ENCODE data around the gene SSC5D. TPM values are rescaled to one million over a fixed set of nuclear protein-coding genes. Genes with fewer than 3 reads are reported as not detected.
A peak's percentile ranks its signal among the peaks of the same experiment; 100 is the strongest.
"Not testable (repeated sequence)": the region's sequence is repeated elsewhere in the genome, so short reads cannot be mapped to it uniquely, and the experiment has no call there.

The SSC5D gene
- total RNA-seq, 1 donor from 2014 or later: 7.6 TPM

DNA sequence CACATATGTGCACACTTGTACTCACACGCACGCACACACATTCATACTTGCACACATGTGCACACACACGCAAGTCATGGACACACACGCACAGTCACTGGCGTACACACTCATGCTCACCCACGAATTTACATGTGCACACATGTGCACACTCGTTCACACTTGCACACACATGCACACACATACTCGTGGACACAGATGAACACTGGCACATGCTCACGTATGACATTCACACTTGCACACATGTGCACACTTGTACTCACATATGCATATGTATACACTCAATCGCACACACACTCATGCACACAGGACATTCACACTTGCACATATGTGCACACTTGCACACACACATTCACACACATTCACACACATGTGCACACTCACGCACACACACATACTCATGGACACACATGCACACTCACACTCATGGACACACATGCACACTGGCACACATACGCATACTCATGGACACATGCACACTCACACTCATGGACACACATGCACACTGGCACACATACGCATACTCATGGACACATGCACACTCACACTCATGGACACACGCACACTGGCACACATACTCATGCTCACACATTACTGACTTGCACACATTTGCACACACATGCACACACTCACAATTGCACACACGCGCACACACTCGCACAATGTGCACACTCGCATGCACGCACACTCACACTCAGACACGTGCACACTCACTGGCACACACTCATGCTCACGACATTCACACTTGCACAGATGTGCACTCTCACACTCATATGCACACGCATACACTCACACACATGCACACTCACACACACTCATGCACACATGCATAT, 39.2 kb downstream of the SSC5D start:
- Mint-ChIP-seq H3K36me3 (ENCODE audit: unreplicated experiment) (no peaks in the 10 kb centered on the region), H3K27me3 (ENCODE audit: unreplicated experiment) (peaks cover 2% of the 10 kb centered on the region)

DNA sequence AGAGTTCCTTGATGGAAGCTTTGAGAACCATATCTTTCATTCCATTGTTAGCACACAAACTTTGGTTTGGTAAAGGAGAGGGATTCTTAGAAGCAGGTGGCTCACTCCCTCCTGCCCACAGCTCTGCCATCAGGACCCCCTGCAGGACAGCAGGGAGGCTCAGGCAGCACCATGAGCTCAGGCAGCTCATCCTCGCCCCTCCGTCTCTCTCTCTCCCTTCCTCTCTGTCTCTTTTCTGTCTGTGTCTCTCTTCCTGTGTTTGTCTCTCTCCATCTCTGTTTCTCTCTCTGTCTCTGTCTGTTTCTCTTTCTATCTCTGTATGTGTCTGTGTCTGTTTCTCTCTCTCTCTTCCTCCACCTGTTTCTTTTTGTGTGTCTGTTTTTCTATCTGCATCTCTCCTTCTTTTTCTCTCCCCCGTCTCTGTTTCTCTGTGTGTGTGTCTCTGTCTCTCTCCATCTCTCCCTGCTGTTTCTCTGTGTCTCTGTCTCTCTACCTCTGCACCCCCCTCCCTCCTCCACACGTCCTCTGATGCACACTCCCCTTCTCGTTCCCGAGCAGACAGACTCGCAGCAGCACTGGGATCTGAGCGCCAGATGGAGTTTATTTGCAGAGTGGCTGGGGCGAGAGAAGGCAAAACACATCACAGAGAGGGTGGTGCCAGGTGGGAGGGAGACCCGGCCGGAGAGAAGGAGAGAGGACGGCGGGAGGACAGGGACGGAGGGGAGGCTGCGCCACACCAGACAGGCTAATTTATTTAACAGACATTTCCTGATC, 40.0 kb downstream of the SSC5D start:
- H3K36me3 Mint-ChIP-seq (ENCODE audit: unreplicated experiment): no peaks in the 10 kb centered on the region
- H3K27ac Mint-ChIP-seq (ENCODE audit: unreplicated experiment): no peak overlapping the region
- H3K9me3 Mint-ChIP-seq (ENCODE audit: unreplicated experiment): peaks cover 2% of the 10 kb centered on the region
- peaks cover 2% of the 10 kb centered on the region for H3K27me3 Mint-ChIP-seq (ENCODE audit: unreplicated experiment)
- TF ChIP-seq, protein P1, sequence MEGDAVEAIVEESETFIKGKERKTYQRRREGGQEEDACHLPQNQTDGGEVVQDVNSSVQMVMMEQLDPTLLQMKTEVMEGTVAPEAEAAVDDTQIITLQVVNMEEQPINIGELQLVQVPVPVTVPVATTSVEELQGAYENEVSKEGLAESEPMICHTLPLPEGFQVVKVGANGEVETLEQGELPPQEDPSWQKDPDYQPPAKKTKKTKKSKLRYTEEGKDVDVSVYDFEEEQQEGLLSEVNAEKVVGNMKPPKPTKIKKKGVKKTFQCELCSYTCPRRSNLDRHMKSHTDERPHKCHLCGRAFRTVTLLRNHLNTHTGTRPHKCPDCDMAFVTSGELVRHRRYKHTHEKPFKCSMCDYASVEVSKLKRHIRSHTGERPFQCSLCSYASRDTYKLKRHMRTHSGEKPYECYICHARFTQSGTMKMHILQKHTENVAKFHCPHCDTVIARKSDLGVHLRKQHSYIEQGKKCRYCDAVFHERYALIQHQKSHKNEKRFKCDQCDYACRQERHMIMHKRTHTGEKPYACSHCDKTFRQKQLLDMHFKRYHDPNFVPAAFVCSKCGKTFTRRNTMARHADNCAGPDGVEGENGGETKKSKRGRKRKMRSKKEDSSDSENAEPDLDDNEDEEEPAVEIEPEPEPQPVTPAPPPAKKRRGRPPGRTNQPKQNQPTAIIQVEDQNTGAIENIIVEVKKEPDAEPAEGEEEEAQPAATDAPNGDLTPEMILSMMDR (IDR thresholded peaks at IDR 0.05; ENCODE audit: partially characterized antibody, unreplicated experiment): no peak
- H3K4me1 Mint-ChIP-seq (ENCODE audit: low read depth, unreplicated experiment): peaks cover 2% of the 10 kb centered on the region
- H3K4me3 Mint-ChIP-seq (ENCODE audit: unreplicated experiment): no peak overlapping the region
- peak; percentile 58 for DNase-seq

More for the DNA sequence above, 39.2 kb downstream of the SSC5D start:
- no peak for DNase-seq
- Mint-ChIP-seq H3K27ac (ENCODE audit: unreplicated experiment) (no peak overlapping the region), H3K9me3 (ENCODE audit: unreplicated experiment) (peaks cover 2% of the 10 kb centered on the region), H3K4me3 (ENCODE audit: unreplicated experiment) (no peak overlapping the region), H3K4me1 (ENCODE audit: low read depth, unreplicated experiment) (peaks cover 2% of the 10 kb centered on the region)
- TF ChIP-seq, protein P1 (IDR thresholded peaks at IDR 0.05; ENCODE audit: partially characterized antibody, unreplicated experiment): no peak

GRCh38 chr19:55529636-55530234, 41.5 kb downstream of the SSC5D start:
- TF ChIP-seq, protein P1 (IDR thresholded peaks at IDR 0.05; ENCODE audit: partially characterized antibody, unreplicated experiment): no peak
- Mint-ChIP-seq H3K27me3 (ENCODE audit: unreplicated experiment) (peaks cover 2% of the 10 kb centered on the region), H3K4me1 (ENCODE audit: low read depth, unreplicated experiment) (peaks cover 2% of the 10 kb centered on the region), H3K27ac (ENCODE audit: unreplicated experiment) (no peak overlapping the region), H3K36me3 (ENCODE audit: unreplicated experiment) (no peaks in the 10 kb centered on the region), H3K4me3 (ENCODE audit: unreplicated experiment) (no peak overlapping the region), H3K9me3 (ENCODE audit: unreplicated experiment) (peaks cover 5% of the 10 kb centered on the region)
- no peak for DNase-seq

GRCh38 chr19:55530996-55531395, 42.8 kb downstream of the SSC5D start:
- no peaks in the 10 kb centered on the region for H3K4me1 Mint-ChIP-seq (ENCODE audit: low read depth, unreplicated experiment)
- TF ChIP-seq, protein P1 (IDR thresholded peaks at IDR 0.05; ENCODE audit: partially characterized antibody, unreplicated experiment): no peak
- no peaks in the 10 kb centered on the region for H3K27me3 Mint-ChIP-seq (ENCODE audit: unreplicated experiment)
- DNase-seq: no peak
- no peaks in the 10 kb centered on the region for H3K36me3 Mint-ChIP-seq (ENCODE audit: unreplicated experiment)
- H3K4me3 Mint-ChIP-seq (ENCODE audit: unreplicated experiment): no peak overlapping the region
- H3K27ac Mint-ChIP-seq (ENCODE audit: unreplicated experiment): no peak overlapping the region
- H3K9me3 Mint-ChIP-seq (ENCODE audit: unreplicated experiment): peaks cover 3% of the 10 kb centered on the region

- H3K4me3 Mint-ChIP-seq (ENCODE audit: unreplicated experiment); DNase-seq; H3K36me3 Mint-ChIP-seq (ENCODE audit: unreplicated experiment); H3K27me3 Mint-ChIP-seq (ENCODE audit: unreplicated experiment); H3K27ac Mint-ChIP-seq (ENCODE audit: unreplicated experiment); H3K9me3 Mint-ChIP-seq (ENCODE audit: unreplicated experiment); H3K4me1 Mint-ChIP-seq (ENCODE audit: low read depth, unreplicated experiment): not testable (repeated sequence)
These were observed 46.0 kb downstream of the SSC5D start for GRCh38 chr19:55534280-55534679.

All from glutamatergic neuron (in vitro differentiated cells).